ENCODE measurements around the gene FAM131A.

The FAM131A gene

GRCh38 chr3:184358921-184359350 is 21.5 kb downstream of the FAM131A start:
- no peak for DNase-seq

- no peak for DNase-seq
These were observed 22.2 kb downstream of the FAM131A start for GRCh38 chr3:184359610-184360009.

- no peak for DNase-seq
These were observed 22.9 kb downstream of the FAM131A start for GRCh38 chr3:184360070-184360928.

- DNase-seq: no peak
These were observed 23.6 kb downstream of the FAM131A start for GRCh38 chr3:184360929-184361531.

GRCh38 chr3:184361532-184361931 is 24.1 kb downstream of the FAM131A start, which contains the start of the genes CLCN2 and POLR2H:
Gene CLCN2 (minus strand): TSS chr3:184361605. CDS start chr3:184361479, 126 bp downstream.
Gene POLR2H (plus strand): TSS chr3:184361710. CDS start chr3:184363493, 1,783 bp downstream.
- DNase-seq: peak; percentile 80

GRCh38 chr3:184361932-184362667 is 24.7 kb downstream of the FAM131A start:
- peak; percentile 71 for DNase-seq

- DNase-seq: peak; percentile 96
These were observed 25.5 kb downstream of the FAM131A start for GRCh38 chr3:184362668-184363546.

GRCh38 chr3:184366619-184367289 is 29.4 kb downstream of the FAM131A start:
- no peak for DNase-seq

- no peak for DNase-seq
These were observed 30.7 kb downstream of the FAM131A start for GRCh38 chr3:184368116-184368515.

GRCh38 chr3:184368586-184369183 is 31.3 kb downstream of the FAM131A start:
- no peak for DNase-seq

GRCh38 chr3:184371570-184372018 is 34.2 kb downstream of the FAM131A start:
- DNase-seq: peak; percentile 86

GRCh38 chr3:184372296-184372821 is 35.0 kb downstream of the FAM131A start:
- no peak for DNase-seq

GRCh38 chr3:184372911-184373310 is 35.5 kb downstream of the FAM131A start:
- no peak for DNase-seq

GRCh38 chr3:184373422-184373821 is 36.0 kb downstream of the FAM131A start:
- no peak for DNase-seq

GRCh38 chr3:184375747-184376461 is 38.5 kb downstream of the FAM131A start:
- DNase-seq: no peak

GRCh38 chr3:184377374-184377773 is 40.0 kb downstream of the FAM131A start:
- no peak for DNase-seq

- no peak for DNase-seq
These were observed 40.6 kb downstream of the FAM131A start, which contains the start of gene THPO for GRCh38 chr3:184377882-184378445. Gene THPO (minus strand): TSS chr3:184378207. CDS start chr3:184376259, 1,948 bp downstream.

- DNase-seq: no peak
These were observed 41.4 kb downstream of the FAM131A start for GRCh38 chr3:184378651-184379357.
